Immature natural killer cell (primary cell): ENCODE measurements around the gene PTP4A2. TPM values are rescaled to one million over a fixed set of nuclear protein-coding genes. Genes with fewer than 3 reads are reported as not detected.
A peak's percentile ranks its signal among the peaks of the same experiment; 100 is the strongest.

Experiments used
- DNase-seq, 3 donors: peaks; one replicate each; pipeline ENCODE4 v3.0.0; 2022; ENCODE audit warnings: mixed read lengths in 1 of 3
- H3K27ac Mint-ChIP-seq, 6 donors: one replicate each; pipeline ENCODE4 v1.8.0; 2020; ENCODE audit warnings: mixed read lengths in 6 of 6, mild to moderate bottlenecking in 5 of 6, inconsistent platforms in 4 of 6, moderate library complexity in 3 of 6
- H3K27me3 Mint-ChIP-seq, 3 donors: one replicate each; pipeline ENCODE4 v1.8.0; 2020 to 2021; ENCODE audit warnings: low read depth in 3 of 3, mild to moderate bottlenecking in 3 of 3, mixed read lengths in 3 of 3, moderate library complexity in 3 of 3, inconsistent platforms in 1 of 3
- H3K36me3 Mint-ChIP-seq, 3 donors: one replicate each; pipeline ENCODE4 v1.8.0; 2020; ENCODE audit warnings: mixed read lengths in 3 of 3, inconsistent platforms in 2 of 3, mild to moderate bottlenecking in 2 of 3
- H3K4me1 Mint-ChIP-seq, 2 donors: one replicate each; pipeline ENCODE4 v1.8.0; 2020; ENCODE audit warnings: inconsistent platforms in 2 of 2, mild to moderate bottlenecking in 2 of 2, mixed read lengths in 2 of 2, moderate library complexity in 1 of 2
- H3K4me3 Mint-ChIP-seq, 5 donors: one replicate each; pipeline ENCODE4 v1.8.0; 2020; ENCODE audit warnings: mild to moderate bottlenecking in 5 of 5, mixed read lengths in 5 of 5, inconsistent platforms in 3 of 5, moderate library complexity in 3 of 5
- H3K9me3 Mint-ChIP-seq, 6 donors: one replicate each; pipeline ENCODE4 v1.8.0; 2020; ENCODE audit warnings: mild to moderate bottlenecking in 6 of 6, mixed read lengths in 6 of 6, inconsistent platforms in 4 of 6, moderate library complexity in 3 of 6
- polyA plus RNA-seq, 3 donors: library from polyadenylated mRNA; unstranded; fragments of 300-500 nt; fragmentation: Illumina TruSeq; gene quantifications; one replicate each; pipeline ENCODE4 v1.2.3, GENCODE V29; 2021

Gene PTP4A2
- polyA plus RNA-seq, 3 donors from 2014 or later, result 300 to 552 (median 460) TPM

GRCh38 chr1:31867546-31867945, 70.6 kb downstream of the PTP4A2 start:
- Mint-ChIP-seq H3K27me3 (no peaks in the 10 kb centered on the region), H3K36me3 (peaks cover 0 to 4% (median 0%) of the 10 kb centered on the region in 3 donors), H3K4me3 (no peak overlapping the region), H3K9me3 (no peaks in the 10 kb centered on the region), H3K4me1 (peaks cover 19 to 33% of the 10 kb centered on the region in 2 donors), H3K27ac (peak overlapping the region in 1 of 6 donors; percentile 69)
- DNase-seq, result no peak

- peak overlapping the region in 2 of 6 donors; percentile 2 to 20 for H3K27ac Mint-ChIP-seq
- H3K9me3 Mint-ChIP-seq, result no peaks in the 10 kb centered on the region
- DNase-seq, result no peak
- H3K36me3 Mint-ChIP-seq, result peaks cover 0 to under 1% (median 0%) of the 10 kb centered on the region in 3 donors
- peaks cover 14 to 27% of the 10 kb centered on the region in 2 donors for H3K4me1 Mint-ChIP-seq
- H3K4me3 Mint-ChIP-seq, result no peak overlapping the region
- H3K27me3 Mint-ChIP-seq, result no peaks in the 10 kb centered on the region
Observed at GRCh38 chr1:31866450-31867032, 71.6 kb downstream of the PTP4A2 start.

GRCh38 chr1:31865728-31866449, 72.3 kb downstream of the PTP4A2 start:
- peaks cover 9 to 21% of the 10 kb centered on the region in 2 donors for H3K4me1 Mint-ChIP-seq
- H3K9me3 Mint-ChIP-seq, result no peaks in the 10 kb centered on the region
- no peak overlapping the region for H3K4me3 Mint-ChIP-seq
- no peak overlapping the region for H3K27ac Mint-ChIP-seq
- DNase-seq, result no peak
- H3K27me3 Mint-ChIP-seq, result no peaks in the 10 kb centered on the region
- H3K36me3 Mint-ChIP-seq, result no peaks in the 10 kb centered on the region

GRCh38 chr1:31862071-31862470, 76.1 kb downstream of the PTP4A2 start:
- H3K9me3 Mint-ChIP-seq, result no peaks in the 10 kb centered on the region
- DNase-seq, result no peak
- peaks cover 3 to 7% of the 10 kb centered on the region in 2 donors for H3K4me1 Mint-ChIP-seq
- H3K27ac Mint-ChIP-seq, result no peak overlapping the region
- H3K27me3 Mint-ChIP-seq, result peaks cover 0 to 2% (median 0%) of the 10 kb centered on the region in 3 donors
- H3K36me3 Mint-ChIP-seq, result peaks cover 0 to 4% (median 0%) of the 10 kb centered on the region in 3 donors
- H3K4me3 Mint-ChIP-seq, result no peak overlapping the region

- H3K4me3 Mint-ChIP-seq, result no peak overlapping the region
- H3K27ac Mint-ChIP-seq, result no peak overlapping the region
- H3K9me3 Mint-ChIP-seq, result no peaks in the 10 kb centered on the region
- peaks cover 0 to 1% of the 10 kb centered on the region in 2 donors for H3K4me1 Mint-ChIP-seq
- peaks cover 0 to 2% (median 0%) of the 10 kb centered on the region in 3 donors for H3K27me3 Mint-ChIP-seq
- peaks cover 0 to 4% (median 0%) of the 10 kb centered on the region in 3 donors for H3K36me3 Mint-ChIP-seq
- DNase-seq, result peak in 1 of 3 donors; percentile 8
Observed at GRCh38 chr1:31861346-31861745, 76.8 kb downstream of the PTP4A2 start.

- Mint-ChIP-seq H3K9me3 (no peaks in the 10 kb centered on the region), H3K27me3 (peaks cover 0 to 2% (median 0%) of the 10 kb centered on the region in 3 donors), H3K4me3 (no peak overlapping the region), H3K27ac (no peak overlapping the region), H3K4me1 (no peaks in the 10 kb centered on the region), H3K36me3 (peaks cover 0 to 4% (median 0%) of the 10 kb centered on the region in 3 donors)
- DNase-seq, result no peak
Observed at GRCh38 chr1:31860581-31860980, 77.6 kb downstream of the PTP4A2 start.

GRCh38 chr1:31859719-31860118, 78.4 kb downstream of the PTP4A2 start:
- no peak for DNase-seq
- Mint-ChIP-seq H3K4me3 (no peak overlapping the region), H3K36me3 (peaks cover 0 to 4% (median 0%) of the 10 kb centered on the region in 3 donors), H3K4me1 (no peaks in the 10 kb centered on the region), H3K27ac (no peak overlapping the region), H3K27me3 (peaks cover 0 to 2% (median 0%) of the 10 kb centered on the region in 3 donors), H3K9me3 (no peaks in the 10 kb centered on the region)

GRCh38 chr1:31859044-31859443, 79.1 kb downstream of the PTP4A2 start:
- H3K4me3 Mint-ChIP-seq, result no peak overlapping the region
- no peak for DNase-seq
- no peaks in the 10 kb centered on the region for H3K4me1 Mint-ChIP-seq
- peaks cover 0 to 2% (median 0%) of the 10 kb centered on the region in 3 donors for H3K27me3 Mint-ChIP-seq
- H3K36me3 Mint-ChIP-seq, result peaks cover 0 to 4% (median 0%) of the 10 kb centered on the region in 3 donors
- no peaks in the 10 kb centered on the region for H3K9me3 Mint-ChIP-seq
- no peak overlapping the region for H3K27ac Mint-ChIP-seq

- no peaks in the 10 kb centered on the region for H3K9me3 Mint-ChIP-seq
- H3K27me3 Mint-ChIP-seq, result peaks cover 0 to 2% (median 0%) of the 10 kb centered on the region in 3 donors
- H3K36me3 Mint-ChIP-seq, result peaks cover 0 to 4% (median 0%) of the 10 kb centered on the region in 3 donors
- H3K4me1 Mint-ChIP-seq, result no peaks in the 10 kb centered on the region
- DNase-seq, result no peak
- H3K27ac Mint-ChIP-seq, result no peak overlapping the region
- H3K4me3 Mint-ChIP-seq, result no peak overlapping the region
Observed at GRCh38 chr1:31857863-31858262, 80.3 kb downstream of the PTP4A2 start.

Other genes starting within 250 kb of the PTP4A2 start
- not detected for gene COL16A1, start 234.4 kb downstream of the PTP4A2 start, polyA plus RNA-seq
- gene ADGRB2, start 174.0 kb downstream of the PTP4A2 start, polyA plus RNA-seq, result 1 to 10 TPM in 1 of 3 donors, under 1 TPM in 1, not detected in 1; 0.36 to 2.1 TPM
- 1 to 10 TPM in 1 of 3 donors, under 1 TPM in 2; 0.24 to 2.5 (median 0.46) TPM for gene SPOCD1, start 122.3 kb downstream of the PTP4A2 start, polyA plus RNA-seq
- gene KHDRBS1, start 75.5 kb upstream of the PTP4A2 start, polyA plus RNA-seq, result 100 to 1,000 TPM in 1 of 3 donors, 10 to 100 TPM in 2; 74.0 to 121 (median 86.1) TPM
- 1 to 10 TPM in 2 of 3 donors, under 1 TPM in 1; 0.94 to 2.3 (median 2.0) TPM for gene TMEM39B, start 134.6 kb upstream of the PTP4A2 start, polyA plus RNA-seq
- gene KPNA6, start 169.7 kb upstream of the PTP4A2 start, polyA plus RNA-seq, result 10 to 100 TPM; 20.7 to 36.8 (median 21.2) TPM
- gene TXLNA, start 241.3 kb upstream of the PTP4A2 start, polyA plus RNA-seq, result 10 to 100 TPM; 14.5 to 33.4 (median 18.5) TPM